HG03103 (cell line): ENCODE measurements around the gene STXBP5L.
"Not testable (repeated sequence)": the region's sequence is repeated elsewhere in the genome, so short reads cannot be mapped to it uniquely, and the experiment has no call there.

Source experiments
- ATAC-seq: cut with Tn5 transposase; IDR thresholded peaks from one replicate; pipeline ENCODE4 v1.9.1; 2021; ENCODE audit warnings: low read depth; ENCODE audit not compliant: unreplicated experiment

The STXBP5L gene

GRCh38 chr3:121223116-121223515 lies 315.1 kb downstream of the STXBP5L start:
- ATAC-seq: no peak

- no peak for ATAC-seq
These were observed 321.0 kb downstream of the STXBP5L start for GRCh38 chr3:121228971-121229370.

GRCh38 chr3:121230194-121230593 lies 322.2 kb downstream of the STXBP5L start:
- ATAC-seq: not testable (repeated sequence)

- ATAC-seq: no peak
These were observed 323.9 kb downstream of the STXBP5L start for GRCh38 chr3:121231872-121232271.

- ATAC-seq: no peak
These were observed 324.6 kb downstream of the STXBP5L start for GRCh38 chr3:121232309-121233225.

- no peak for ATAC-seq
These were observed 335.2 kb downstream of the STXBP5L start for GRCh38 chr3:121243208-121243607.

- ATAC-seq: no peak
These were observed 344.7 kb downstream of the STXBP5L start for GRCh38 chr3:121252676-121253075.

- ATAC-seq: no peak
These were observed 361.4 kb downstream of the STXBP5L start for GRCh38 chr3:121269389-121269788.

GRCh38 chr3:121274411-121274810 lies 366.4 kb downstream of the STXBP5L start:
- no peak for ATAC-seq

GRCh38 chr3:121295452-121295851 lies 387.4 kb downstream of the STXBP5L start:
- ATAC-seq: no peak

GRCh38 chr3:121295979-121296378 lies 388.0 kb downstream of the STXBP5L start:
- ATAC-seq: no peak

- no peak for ATAC-seq
These were observed 416.3 kb downstream of the STXBP5L start for GRCh38 chr3:121324320-121324719.

- ATAC-seq: no peak
These were observed 422.1 kb downstream of the STXBP5L start for GRCh38 chr3:121330118-121330517.

GRCh38 chr3:121330634-121331033 lies 422.6 kb downstream of the STXBP5L start:
- ATAC-seq: no peak

GRCh38 chr3:121355960-121356359 lies 448.0 kb downstream of the STXBP5L start:
- ATAC-seq: not testable (repeated sequence)

GRCh38 chr3:121362035-121362734 lies 454.2 kb downstream of the STXBP5L start:
- ATAC-seq: no peak

- not testable (repeated sequence) for ATAC-seq
These were observed 480.3 kb downstream of the STXBP5L start for GRCh38 chr3:121388308-121388707.

- ATAC-seq: not testable (repeated sequence)
These were observed 488.0 kb downstream of the STXBP5L start for GRCh38 chr3:121395967-121396366.

GRCh38 chr3:121398051-121398450 lies 490.0 kb downstream of the STXBP5L start:
- ATAC-seq: not testable (repeated sequence)

GRCh38 chr3:121399820-121400219 lies 491.8 kb downstream of the STXBP5L start:
- ATAC-seq: no peak

GRCh38 chr3:121405631-121406030 lies 497.6 kb downstream of the STXBP5L start:
- ATAC-seq: no peak

- ATAC-seq: no peak
These were observed 503.5 kb downstream of the STXBP5L start for GRCh38 chr3:121411523-121411922.
